ENCODE data around the gene DNAJB7. TPM values are rescaled to one million over a fixed set of nuclear protein-coding genes. Genes with fewer than 3 reads are reported as not detected.
"Not testable (repeated sequence)": the region's sequence is repeated elsewhere in the genome, so short reads cannot be mapped to it uniquely, and the experiment has no call there.

The DNAJB7 gene
- not detected for polyA plus RNA-seq

DNA sequence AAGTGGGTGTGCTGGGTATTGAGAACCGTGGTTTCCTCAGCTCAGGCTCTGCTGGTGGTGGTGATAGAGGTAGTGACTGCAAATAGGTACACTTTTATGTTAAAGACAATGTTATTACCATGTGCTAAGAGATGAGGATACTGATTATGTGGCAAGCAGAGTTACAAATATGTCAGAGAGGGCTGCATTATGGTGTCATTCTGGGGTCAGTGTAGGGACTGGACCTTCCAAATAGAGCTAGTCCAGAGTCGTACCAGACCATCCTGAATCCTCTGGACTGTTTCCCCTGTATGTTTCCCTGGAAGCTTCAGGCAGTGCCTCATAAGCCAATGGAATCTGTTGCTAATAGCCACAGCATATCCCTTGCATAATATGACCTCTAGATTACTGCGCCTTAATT, at the start of gene DNAJB7:
TSS of gene DNAJB7 (minus strand) at position 101 of the 400 bp plus-strand sequence. CDS start 119 bp downstream, outside the sequence.
- no peak within 1 kb of the TSS for H3K27ac ChIP-seq (ENCODE audit: low read depth, low read length)
- 89 to 91% (median 90%) methylated on average over 3 of the region's 3 CpGs for WGBS, 3 donors

- no peak overlapping the region for H3K27ac ChIP-seq (ENCODE audit: low read depth, low read length)
- 93 to 96% (median 95%) methylated on average over 6 of the region's 6 CpGs for WGBS, 3 donors
These were observed 47.0 kb upstream of the DNAJB7 start for GRCh38 chr22:40908895-40909294.

- no peak overlapping the region for H3K27ac ChIP-seq (ENCODE audit: low read depth, low read length)
- WGBS, 3 donors = 100% methylated on average over 1 of the region's 1 CpG
These were observed 42.2 kb upstream of the DNAJB7 start for GRCh38 chr22:40904101-40904500.

DNA sequence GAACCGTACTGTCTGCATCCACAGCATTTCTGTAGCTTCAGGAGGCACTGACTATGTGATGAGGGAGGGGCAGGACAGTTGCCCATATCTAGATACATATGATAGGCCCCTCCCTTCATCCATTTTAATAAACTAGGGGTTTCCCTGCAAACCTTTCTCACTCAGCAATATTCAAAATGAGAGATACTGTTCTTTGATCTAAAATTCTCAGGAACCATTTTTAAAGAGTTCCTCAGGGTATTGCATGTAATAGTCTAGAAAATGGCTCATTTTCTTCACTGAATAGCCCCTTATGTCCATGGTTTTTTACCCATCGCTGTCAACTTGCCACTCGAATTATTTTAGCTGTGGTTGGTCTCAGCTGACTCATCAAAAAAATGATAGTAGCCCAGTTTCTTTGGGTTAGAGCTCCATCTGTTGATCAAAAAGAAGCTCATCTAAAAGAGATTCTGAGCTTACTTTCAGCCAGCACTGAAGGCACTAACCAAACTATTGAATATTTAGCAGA, 37.0 kb upstream of the DNAJB7 start:
- 37 to 46% (median 41%) methylated on average over 3 of the region's 3 CpGs for WGBS, 3 donors
- no peak overlapping the region for H3K27ac ChIP-seq (ENCODE audit: low read depth, low read length)

- no peak overlapping the region for H3K27ac ChIP-seq (ENCODE audit: low read depth, low read length)
- WGBS, 3 donors = 77 to 98% (median 91%) methylated on average over 4 of the region's 4 CpGs
These were observed 32.5 kb upstream of the DNAJB7 start for GRCh38 chr22:40894417-40894816.

- 88 to 96% (median 92%) methylated on average over 3 of the region's 3 CpGs for WGBS, 3 donors
- H3K27ac ChIP-seq (ENCODE audit: low read depth, low read length) = no peak overlapping the region
These were observed 29.0 kb upstream of the DNAJB7 start for GRCh38 chr22:40890881-40891280.

DNA sequence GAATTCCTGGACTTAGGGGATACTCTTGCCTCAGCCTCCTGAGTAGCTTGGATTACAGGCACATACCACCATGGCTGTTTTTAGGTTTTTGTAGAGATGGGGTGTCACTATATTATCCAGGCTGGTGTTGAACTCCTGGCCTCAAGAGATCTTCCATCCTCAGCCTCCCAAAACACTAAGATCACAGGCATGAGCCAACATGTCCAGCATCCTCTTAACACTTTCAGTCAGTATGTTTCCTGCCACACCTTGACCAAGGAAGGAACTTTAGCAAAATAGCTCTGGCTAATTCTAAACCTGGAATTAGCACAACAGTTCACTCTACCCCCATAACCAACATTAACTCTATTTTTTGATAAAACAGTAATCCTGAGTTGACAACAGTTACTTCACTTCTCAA, 27.2 kb upstream of the DNAJB7 start:
- no peak overlapping the region for H3K27ac ChIP-seq (ENCODE audit: low read depth, low read length)

GRCh38 chr22:40878922-40879321, 17.0 kb upstream of the DNAJB7 start:
- 47 to 80% (median 71%) methylated on average over 2 of the region's 2 CpGs for WGBS, 3 donors

GRCh38 chr22:40877488-40877887, 15.6 kb upstream of the DNAJB7 start:
- H3K27ac ChIP-seq (ENCODE audit: low read depth, low read length) = no peak overlapping the region
- 42 to 76% (median 69%) methylated on average over 3 of the region's 3 CpGs for WGBS, 3 donors

More at GRCh38 chr22:40878922-40879321, 17.0 kb upstream of the DNAJB7 start:
- no peak overlapping the region for H3K27ac ChIP-seq (ENCODE audit: low read depth, low read length)

GRCh38 chr22:40876907-40877306, 15.0 kb upstream of the DNAJB7 start:
- H3K27ac ChIP-seq (ENCODE audit: low read depth, low read length) = no peak overlapping the region
- 25 to 72% (median 70%) methylated on average over 1 of the region's 1 CpG for WGBS, 3 donors

GRCh38 chr22:40875111-40875510, 13.2 kb upstream of the DNAJB7 start:
- no peak overlapping the region for H3K27ac ChIP-seq (ENCODE audit: low read depth, low read length)
- 95 to 98% (median 98%) methylated on average over 3 of the region's 3 CpGs for WGBS, 3 donors

- WGBS, 3 donors = 94 to 99% (median 98%) methylated on average over 3 of the region's 3 CpGs
- H3K27ac ChIP-seq (ENCODE audit: low read depth, low read length) = no peak overlapping the region
These were observed 12.1 kb upstream of the DNAJB7 start for GRCh38 chr22:40874016-40874415.

- 88 to 93% (median 91%) methylated on average over 6 of the region's 6 CpGs for WGBS, 3 donors
These were observed 6.5 kb upstream of the DNAJB7 start for GRCh38 chr22:40868379-40868778.

DNA sequence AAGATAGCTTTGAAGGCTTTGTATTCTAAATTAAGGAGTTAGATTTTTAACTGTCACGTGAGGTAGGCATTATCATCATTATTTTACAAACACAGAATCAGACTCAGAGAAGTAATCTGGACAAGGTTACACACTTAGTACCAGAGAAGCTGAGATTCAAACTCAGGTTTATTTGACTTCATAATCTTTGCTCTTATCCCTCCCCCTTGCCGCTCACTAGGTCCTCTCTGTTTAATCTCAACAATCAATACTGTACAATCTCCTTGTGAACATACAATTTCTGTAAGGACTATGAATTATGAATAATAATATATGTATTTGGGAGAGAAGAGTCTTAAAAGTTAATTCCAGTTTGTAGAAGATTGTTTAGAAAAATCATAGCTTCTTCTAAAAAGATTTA, 5.2 kb upstream of the DNAJB7 start:
- H3K27ac ChIP-seq (ENCODE audit: low read depth, low read length) = no peak overlapping the region
- WGBS, 3 donors = 39 to 91% (median 84%) methylated on average over 2 of the region's 2 CpGs

More at GRCh38 chr22:40868379-40868778, 6.5 kb upstream of the DNAJB7 start:
- H3K27ac ChIP-seq (ENCODE audit: low read depth, low read length) = not testable (repeated sequence)

DNA sequence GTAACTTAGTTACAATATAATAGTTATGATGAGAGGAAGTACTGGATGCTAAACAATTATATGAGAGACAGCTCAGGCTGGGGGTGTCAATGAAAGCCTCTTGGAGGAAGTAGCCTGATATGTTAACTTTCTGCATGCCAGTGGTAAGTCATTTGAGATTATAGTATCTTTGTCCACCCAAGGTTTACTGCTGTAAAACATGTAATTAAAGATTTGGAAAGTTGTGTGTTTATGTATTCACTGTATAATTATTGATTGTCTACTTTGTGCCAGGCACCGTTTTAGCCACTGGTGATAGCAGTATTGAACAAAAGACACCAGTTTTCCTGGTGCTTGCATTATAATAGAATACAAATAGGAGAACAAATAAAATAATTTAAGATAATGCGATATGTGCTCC, 624 bp upstream of the DNAJB7 start:
- 59 to 96% (median 87%) methylated on average over 2 of the region's 2 CpGs for WGBS, 3 donors
- H3K27ac ChIP-seq (ENCODE audit: low read depth, low read length) = no peak overlapping the region

GRCh38 chr22:40857309-40857855, 4.5 kb downstream of the DNAJB7 start:
- WGBS, 3 donors = 2 to 5% (median 5%) methylated on average over 18 of the region's 18 CpGs

GRCh38 chr22:40856513-40857308, 5.2 kb downstream of the DNAJB7 start, which contains the start of the genes ST13 and XPNPEP3:
ST13 (minus strand) TSS chr22:40856639; CDS start chr22:40856540, 99 bp downstream.
XPNPEP3 (plus strand) TSS chr22:40857148; CDS start chr22:40857182, 34 bp downstream.
- 0 to 1% (median 0%) methylated on average over 49 to 63 of the region's 63 CpGs for WGBS, 3 donors

More at GRCh38 chr22:40857309-40857855, 4.5 kb downstream of the DNAJB7 start:
- H3K27ac ChIP-seq (ENCODE audit: low read depth, low read length) = peak overlapping the region; percentile 68

GRCh38 chr22:40855979-40856512, 5.9 kb downstream of the DNAJB7 start:
- peak overlapping the region; percentile 89 for H3K27ac ChIP-seq (ENCODE audit: low read depth, low read length)
- 0% methylated on average over 29 of the region's 29 CpGs for WGBS, 3 donors

More at GRCh38 chr22:40856513-40857308, 5.2 kb downstream of the DNAJB7 start, which contains the start of the genes ST13 and XPNPEP3:
- H3K27ac ChIP-seq (ENCODE audit: low read depth, low read length) = peak within 1 kb of the TSS; percentile 89
